CD1c-positive myeloid dendritic cell (primary cell): ENCODE data around the gene APOM.
A peak's percentile ranks its signal among the peaks of the same experiment; 100 is the strongest.

ENCODE experiments used
- DNase-seq: peaks from one replicate; pipeline ENCODE4 v3.0.0-alpha.2; 2016; ENCODE audit errors: extremely low spot score

Gene APOM

DNA sequence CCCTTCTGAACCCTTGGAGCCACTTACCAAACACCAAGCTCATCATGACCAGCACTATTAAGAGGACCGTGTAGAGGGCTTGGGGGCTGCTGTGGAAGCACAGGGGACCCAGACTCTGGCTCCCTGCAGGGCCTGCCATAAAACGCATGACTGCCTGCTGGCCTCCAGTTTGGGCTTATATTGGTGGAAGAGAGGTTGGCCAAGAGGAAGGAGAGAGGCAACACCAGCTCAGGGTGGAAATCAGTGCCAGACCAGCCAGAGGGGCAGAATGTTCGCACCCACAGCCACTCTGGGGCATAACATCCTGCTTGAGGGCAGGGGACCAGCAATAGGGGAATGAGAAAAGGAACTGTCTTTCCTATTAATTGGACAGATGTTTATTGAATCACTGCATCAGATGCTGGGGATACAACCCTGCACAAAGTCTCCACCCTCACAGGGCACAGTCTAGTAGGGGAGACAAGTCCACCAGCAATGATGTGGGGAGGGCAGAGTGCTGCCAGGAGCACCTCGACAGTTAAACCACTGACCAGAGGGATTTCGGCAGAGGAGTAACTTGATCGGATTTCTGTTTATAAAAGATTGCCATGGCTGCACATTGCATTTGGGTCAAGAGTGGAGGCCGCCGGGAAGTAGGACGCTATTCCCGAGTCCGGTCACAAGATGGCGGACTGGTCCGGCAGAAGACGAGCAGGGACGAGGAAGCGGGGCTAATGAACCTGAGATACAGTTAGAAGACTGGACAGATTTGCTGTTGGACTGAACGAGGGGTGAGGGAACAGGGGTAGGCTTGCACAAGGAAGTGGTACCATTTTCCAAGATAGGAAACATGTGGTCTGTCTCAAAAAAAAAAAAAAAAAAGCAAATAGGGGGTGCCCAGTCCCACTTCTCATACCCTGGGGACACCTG, 24.8 kb downstream of the APOM start, which contains the start of gene LY6G5C:
Gene LY6G5C, minus strand, starts transcription at position 842 of the 909 bp plus-strand sequence. Its CDS starts 694 bp downstream, at position 148.
- peak; percentile 71 for DNase-seq

GRCh38 chr6:31681135-31681671, 25.5 kb downstream of the APOM start:
- DNase-seq = peak; percentile 39

- no peak for DNase-seq
Measured at GRCh38 chr6:31683591-31683990, 27.9 kb downstream of the APOM start.

- DNase-seq = no peak
Measured at GRCh38 chr6:31686483-31686882, 30.8 kb downstream of the APOM start.

- no peak for DNase-seq
Measured at GRCh38 chr6:31687321-31687720, 31.6 kb downstream of the APOM start.

- no peak for DNase-seq
Measured at GRCh38 chr6:31687860-31688693, 32.4 kb downstream of the APOM start.

DNA sequence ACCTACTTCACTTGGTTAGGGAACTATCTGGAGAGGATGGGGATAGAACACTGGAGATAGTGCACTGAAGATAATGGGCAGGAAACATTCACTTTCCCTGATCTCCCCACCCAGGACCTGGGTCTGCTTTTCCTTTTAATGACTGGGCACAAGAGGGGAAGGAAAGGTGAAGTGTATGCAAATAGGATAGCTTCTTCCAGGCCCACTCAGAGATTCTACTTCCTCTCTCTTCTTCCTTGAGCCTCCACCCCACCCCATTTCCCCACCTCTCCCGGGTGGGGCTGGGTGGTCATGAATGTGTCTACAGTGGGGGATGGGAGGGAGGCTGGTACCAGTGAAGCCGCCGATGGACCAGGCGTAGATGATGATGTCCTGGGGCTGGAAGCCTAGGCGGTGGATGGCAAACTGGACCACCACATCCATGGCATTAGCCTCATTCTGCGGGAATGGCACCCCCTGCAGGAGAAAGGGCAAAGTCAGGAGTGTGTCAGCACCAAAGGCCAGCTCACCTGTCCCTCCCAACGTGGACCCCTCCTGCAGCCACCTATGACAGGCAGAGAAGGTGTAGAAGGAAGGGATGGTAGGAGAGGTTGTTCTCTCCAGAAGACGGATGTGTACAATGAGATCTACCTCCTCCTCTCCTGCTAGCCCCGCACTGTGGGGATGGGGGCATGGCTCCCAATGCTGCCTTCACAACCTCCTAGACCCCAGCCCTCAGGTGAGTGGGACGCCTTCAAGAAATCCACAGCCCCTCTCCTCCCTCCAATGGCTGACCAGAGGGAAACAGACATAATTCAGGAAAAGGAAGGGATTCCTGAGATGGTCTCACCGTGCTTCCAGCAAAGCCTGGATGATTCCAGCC, 33.8 kb downstream of the APOM start:
- no peak for DNase-seq

DNA sequence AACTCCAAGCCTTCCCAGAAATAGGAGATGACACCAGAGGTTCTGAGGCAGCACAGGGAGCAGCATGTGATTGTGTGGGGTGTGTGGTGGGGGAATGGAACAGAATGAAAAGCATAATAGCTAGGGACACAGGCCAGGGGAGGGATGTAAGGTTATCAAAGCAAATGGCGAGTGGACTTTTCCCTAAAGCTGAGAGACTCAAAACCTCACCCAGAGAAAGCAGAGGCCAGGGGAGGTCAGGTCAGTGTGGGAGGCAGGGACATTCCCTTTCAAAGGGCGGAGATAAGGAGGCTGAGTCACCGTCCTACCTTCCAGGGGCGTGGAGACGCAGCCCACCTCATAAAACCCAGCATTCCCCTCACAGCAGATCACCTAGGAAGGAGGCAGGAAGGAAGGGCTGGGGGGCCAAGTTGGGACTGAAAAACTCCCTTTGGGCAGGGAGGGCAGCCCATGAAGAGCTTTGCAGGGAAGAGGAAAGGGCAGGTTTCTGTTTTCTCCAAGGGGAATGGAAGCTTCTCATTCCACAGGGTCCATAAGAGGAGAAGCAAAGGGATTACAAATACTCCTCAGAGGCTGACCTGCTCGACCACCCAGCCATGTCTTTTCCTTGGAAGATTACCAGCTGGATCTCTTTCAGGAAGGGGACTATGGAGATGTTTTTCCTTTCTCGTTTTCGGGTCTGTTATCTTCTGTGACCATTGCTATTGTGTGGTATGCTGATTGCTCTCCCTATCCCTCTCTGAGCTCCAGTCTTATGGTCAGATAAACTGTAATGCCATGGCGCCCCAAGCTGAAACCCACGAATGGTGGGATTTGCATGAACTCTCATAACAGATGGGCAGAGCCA, 34.8 kb downstream of the APOM start:
- DNase-seq = no peak

- DNase-seq = no peak
Measured at GRCh38 chr6:31691078-31691463, 35.4 kb downstream of the APOM start.

DNA sequence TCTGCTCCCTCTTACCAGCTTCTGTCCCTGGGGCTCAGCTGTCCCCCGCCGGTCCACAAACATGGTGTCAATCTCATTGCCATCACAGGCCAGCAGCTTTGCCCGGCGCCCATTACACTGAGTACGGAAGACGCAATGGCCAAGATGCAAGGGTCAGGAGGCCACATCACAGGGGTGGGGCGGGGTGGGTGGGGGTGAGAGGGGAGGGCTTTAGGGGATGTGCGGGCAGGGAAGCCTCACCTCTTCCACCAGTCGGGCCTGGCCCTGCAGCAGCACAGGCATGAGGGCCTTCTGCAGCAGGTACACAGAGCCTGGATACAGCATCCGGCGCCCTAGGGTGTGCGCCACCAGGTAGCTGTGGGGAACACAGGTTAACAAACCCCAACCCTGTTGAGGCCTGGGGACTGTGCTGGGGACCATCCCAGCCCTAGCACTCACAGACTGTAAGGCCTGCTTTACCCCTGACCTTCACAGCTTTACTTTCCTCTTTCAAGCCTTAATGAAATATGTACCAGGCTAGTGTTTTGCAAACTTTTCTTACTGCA, 35.9 kb downstream of the APOM start:
- DNase-seq = no peak

GRCh38 chr6:31692353-31692752, 36.7 kb downstream of the APOM start:
- no peak for DNase-seq

- DNase-seq = no peak
Measured at GRCh38 chr6:31692886-31693285, 37.2 kb downstream of the APOM start.

- DNase-seq = no peak
Measured at GRCh38 chr6:31693535-31693934, 37.8 kb downstream of the APOM start.

GRCh38 chr6:31697555-31697954, 41.9 kb downstream of the APOM start:
- no peak for DNase-seq

- DNase-seq = no peak
Measured at GRCh38 chr6:31700740-31701401, 45.2 kb downstream of the APOM start.

DNA sequence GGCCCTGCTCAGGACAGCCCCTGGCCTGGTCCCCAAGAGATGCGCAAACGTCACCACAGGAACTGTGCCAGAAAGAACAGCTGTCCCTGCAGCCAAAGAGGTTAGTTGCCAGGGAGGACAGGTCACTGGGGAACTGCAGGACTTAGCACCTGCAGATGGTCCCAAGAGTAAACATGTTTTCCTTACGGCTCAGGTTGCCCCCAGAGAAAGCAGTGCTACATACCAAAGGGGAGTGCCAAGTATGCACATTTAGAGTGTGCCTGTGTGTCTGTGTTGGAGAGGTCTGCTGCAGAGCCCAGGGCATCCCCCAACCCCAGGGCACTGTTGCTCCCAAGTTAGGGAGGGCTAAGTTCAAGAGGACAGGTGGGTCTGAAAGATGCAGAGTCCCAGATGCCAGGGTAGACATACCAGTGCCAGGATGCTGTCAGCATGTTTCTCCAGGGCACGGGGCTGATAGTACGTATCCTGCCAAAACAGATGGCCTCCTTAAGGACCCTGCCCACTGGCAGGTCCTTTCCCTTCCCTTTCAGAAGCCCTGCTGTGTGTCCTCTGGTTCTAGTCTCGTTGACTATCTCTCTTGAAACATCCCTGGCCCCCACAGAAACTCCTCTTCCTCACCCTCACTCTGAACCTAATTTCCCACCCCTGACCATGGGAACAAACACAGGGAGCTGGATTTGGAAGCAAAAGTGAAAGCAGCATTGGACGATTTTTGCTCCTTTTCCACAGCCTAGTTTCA, 46.1 kb downstream of the APOM start:
- no peak for DNase-seq

GRCh38 chr6:31702405-31702818, 46.7 kb downstream of the APOM start:
- DNase-seq = peak; percentile 68

DNA sequence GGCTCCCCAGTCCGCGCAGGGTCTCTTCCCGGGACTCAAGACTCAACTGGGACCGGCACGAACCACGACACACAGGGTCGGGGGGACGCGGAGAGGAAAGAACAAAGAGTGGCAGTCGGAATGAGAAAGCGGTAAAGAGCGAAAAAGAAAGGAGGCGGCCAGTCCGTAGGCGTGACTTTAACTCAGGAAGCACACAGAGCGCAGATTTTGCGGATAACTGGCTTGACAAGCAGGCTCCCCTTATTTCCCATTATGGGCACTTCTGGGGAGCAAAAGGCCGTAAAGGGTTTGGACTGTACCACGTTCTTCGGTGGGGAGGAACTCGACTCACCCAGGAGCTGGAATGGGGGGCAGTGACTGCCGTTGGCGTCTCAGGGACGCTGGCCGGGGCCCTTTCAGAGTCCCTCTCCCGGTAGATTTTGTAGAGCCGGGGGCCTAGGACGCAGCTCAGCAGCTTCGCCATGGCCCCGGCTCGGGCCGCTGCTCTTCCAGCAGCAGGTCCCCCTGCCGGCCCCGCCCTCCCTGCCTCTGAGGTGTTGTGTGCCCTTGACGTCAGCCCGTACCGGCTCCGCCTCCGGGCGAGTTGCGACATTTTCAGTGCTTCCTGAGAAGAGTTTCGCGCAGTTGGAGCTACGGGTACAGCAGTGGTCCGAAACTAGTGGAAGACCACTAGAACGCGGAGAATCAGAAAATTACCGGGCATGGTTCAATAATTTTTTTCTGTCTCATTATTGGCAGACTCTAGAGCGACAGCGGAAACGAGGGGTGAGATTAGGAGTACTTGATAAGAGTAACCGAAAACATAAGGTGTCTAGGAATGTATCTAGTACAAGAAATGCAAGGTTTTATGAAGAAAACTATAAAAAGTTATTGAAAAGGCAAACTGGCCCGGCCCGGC, 47.4 kb downstream of the APOM start, which contains the start of gene ABHD16A:
Gene ABHD16A, minus strand, starts transcription at position 506 of the 898 bp plus-strand sequence. Its CDS starts 43 bp downstream, at position 463.
- DNase-seq = peak; percentile 99
